ENCODE results near the gene ETDA. TPM values are rescaled to one million over a fixed set of nuclear protein-coding genes. Genes with fewer than 3 reads are reported as not detected.

ETDA gene
- total and polyA plus RNA-seq, 2 donors (not counting 1 experiment from before 2014, with no cell fraction given), result not detected

GRCh38 chrX:135302269-135302873 is 50.5 kb downstream of the ETDA start:
- no peak for DNase-seq (ENCODE audit: low read depth in 2 of 2)
- no peaks in the 10 kb centered on the region for H3K9me3 ChIP-seq (ENCODE audit: control insufficient read depth, insufficient read depth, low read depth, low read length)
- no peaks in the 10 kb centered on the region for H3K36me3 ChIP-seq (ENCODE audit: control insufficient read depth, insufficient read depth, low read length)
- no peak overlapping the region for H3K4me3 ChIP-seq (replicated peaks in 1 of 4; ENCODE audit: control extremely low read depth in 1 of 4, insufficient read depth in 1 of 4, low read depth in 3 of 4, low read length in 4 of 4)
- no peaks in the 10 kb centered on the region for H3K4me1 ChIP-seq (ENCODE audit: control insufficient read depth, extremely low read depth, insufficient read depth, low read length)
- no peak overlapping the region for H3K27ac ChIP-seq (ENCODE audit: insufficient read depth, low read length)
- H2AFZ ChIP-seq (ENCODE audit: low read length), result no peak overlapping the region
- H3K4me2 ChIP-seq (ENCODE audit: extremely low read depth, insufficient read depth, low read length), result no peak overlapping the region
- H3K79me2 ChIP-seq (ENCODE audit: control insufficient read depth, insufficient read depth, low read length), result no peaks in the 10 kb centered on the region
- no peak for TF ChIP-seq EZH2 (IDR thresholded peaks at IDR 0.05; ENCODE audit: low read length, missing control alignments)
- TF ChIP-seq, protein P1, sequence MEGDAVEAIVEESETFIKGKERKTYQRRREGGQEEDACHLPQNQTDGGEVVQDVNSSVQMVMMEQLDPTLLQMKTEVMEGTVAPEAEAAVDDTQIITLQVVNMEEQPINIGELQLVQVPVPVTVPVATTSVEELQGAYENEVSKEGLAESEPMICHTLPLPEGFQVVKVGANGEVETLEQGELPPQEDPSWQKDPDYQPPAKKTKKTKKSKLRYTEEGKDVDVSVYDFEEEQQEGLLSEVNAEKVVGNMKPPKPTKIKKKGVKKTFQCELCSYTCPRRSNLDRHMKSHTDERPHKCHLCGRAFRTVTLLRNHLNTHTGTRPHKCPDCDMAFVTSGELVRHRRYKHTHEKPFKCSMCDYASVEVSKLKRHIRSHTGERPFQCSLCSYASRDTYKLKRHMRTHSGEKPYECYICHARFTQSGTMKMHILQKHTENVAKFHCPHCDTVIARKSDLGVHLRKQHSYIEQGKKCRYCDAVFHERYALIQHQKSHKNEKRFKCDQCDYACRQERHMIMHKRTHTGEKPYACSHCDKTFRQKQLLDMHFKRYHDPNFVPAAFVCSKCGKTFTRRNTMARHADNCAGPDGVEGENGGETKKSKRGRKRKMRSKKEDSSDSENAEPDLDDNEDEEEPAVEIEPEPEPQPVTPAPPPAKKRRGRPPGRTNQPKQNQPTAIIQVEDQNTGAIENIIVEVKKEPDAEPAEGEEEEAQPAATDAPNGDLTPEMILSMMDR (conservative IDR thresholded peaks at IDR 0.05 in 1 of 2, IDR thresholded peaks at IDR 0.05 in 1 of 2; ENCODE audit: low read depth in 1 of 2, low read length in 2 of 2), result no peak
- no peak overlapping the region for H3K9ac ChIP-seq (ENCODE audit: insufficient read depth, low read length)
- H4K20me1 ChIP-seq (ENCODE audit: control insufficient read depth, extremely low read depth, insufficient read depth, low read length), result no peaks in the 10 kb centered on the region
- H3K27me3 ChIP-seq (ENCODE audit: control insufficient read depth, insufficient read depth, low read length), result no peaks in the 10 kb centered on the region

Other genes starting within 250 kb of the ETDA start
- 3.9 and 5.8 TPM in 2 replicates for gene RTL8B, start 229.5 kb upstream of the ETDA start, total RNA-seq
- gene RTL8B, start 229.5 kb upstream of the ETDA start, polyA plus RNA-seq, result 16.8 and 17.1 TPM in 2 replicates
- gene RTL8C, start 219.7 kb upstream of the ETDA start, total RNA-seq, result 24.7 and 48.9 TPM in 2 replicates
- gene RTL8C, start 219.7 kb upstream of the ETDA start, polyA plus RNA-seq, result 148 and 150 TPM in 2 replicates
- 3.1 and 8.3 TPM in 2 replicates for gene RTL8A, start 199.9 kb upstream of the ETDA start, total RNA-seq
- gene RTL8A, start 199.9 kb upstream of the ETDA start, polyA plus RNA-seq, result 57.6 and 68.5 TPM in 2 replicates
- 1.5 and 2.5 TPM in 2 replicates for gene SMIM10L2B, start 153.3 kb upstream of the ETDA start, total RNA-seq
- gene SMIM10L2B, start 153.3 kb upstream of the ETDA start, polyA plus RNA-seq, result 0.77 and 1.4 TPM in 2 replicates
- gene ETDB, start 131.5 kb upstream of the ETDA start, total RNA-seq, result not detected in 2 replicates
- not detected in 2 replicates for gene ETDB, start 131.5 kb upstream of the ETDA start, polyA plus RNA-seq
- not detected in 2 replicates for gene CT55, start 80.7 kb upstream of the ETDA start, total RNA-seq
- gene CT55, start 80.7 kb upstream of the ETDA start, polyA plus RNA-seq, result not detected in 2 replicates
- gene ETDC, start 57.4 kb downstream of the ETDA start, total RNA-seq, result not detected in 2 replicates
- gene ETDC, start 57.4 kb downstream of the ETDA start, polyA plus RNA-seq, result not detected in 2 replicates
- 6.4 and 9.9 TPM in 2 replicates for gene ZNF75D, start 92.0 kb downstream of the ETDA start, total RNA-seq
- 4.7 and 6.8 TPM in 2 replicates for gene ZNF75D, start 92.0 kb downstream of the ETDA start, polyA plus RNA-seq
- gene ZNF449, start 92.7 kb downstream of the ETDA start, total RNA-seq, result 6.4 and 8.4 TPM in 2 replicates
- 4.3 and 9.7 TPM in 2 replicates for gene ZNF449, start 92.7 kb downstream of the ETDA start, polyA plus RNA-seq
- gene SMIM10L2A, start 169.9 kb downstream of the ETDA start, total RNA-seq, result 0.51 and 0.66 TPM in 2 replicates
- 0.01 and 0.02 TPM in 2 replicates for gene SMIM10L2A, start 169.9 kb downstream of the ETDA start, polyA plus RNA-seq